Vagina (tissue), 2 donors: Measurements from ENCODE around the gene SLC25A34. TPM values are rescaled to one million over a fixed set of nuclear protein-coding genes. Genes with fewer than 3 reads are reported as not detected.

Experiments used
- DNase-seq, 2 donors: peaks; one replicate each; pipeline ENCODE4 v3.0.0-alpha.2; 2017; ENCODE audit errors: extremely low spot score in 2 of 2
- H3K27ac ChIP-seq: fragments of 200-600 bp; sonication (generic); one replicate; pipeline ENCODE4 v1.5.1; 2019
- H3K27me3 ChIP-seq: fragments of 200-600 bp; sonication (generic); one replicate; pipeline ENCODE4 v1.5.1; 2019
- H3K36me3 ChIP-seq, 2 donors: fragments of 200-600 bp; sonication (generic); one replicate each; pipeline ENCODE4 v1.5.1; 2017 to 2019
- H3K4me1 ChIP-seq: fragments of 200-600 bp; sonication (generic); one replicate; pipeline ENCODE4 v1.5.1; 2019
- H3K4me3 ChIP-seq, 2 donors: fragments of 200-600 bp; sonication (generic); 1 replicate in 1 of 2; 2 replicates in 1 of 2; pipeline ENCODE4 v1.5.1; 2016 to 2019
- H3K9me3 ChIP-seq: fragments of 200-600 bp; sonication (generic); one replicate; pipeline ENCODE4 v1.5.1; 2019
- POLR2A ChIP-seq, 2 donors: fragments of 450-650 bp; IDR thresholded peaks; one replicate each; pipeline ENCODE4 v1.6.1; 2017; ENCODE audit warnings: antibody characterized with exemption in 2 of 2, mild to moderate bottlenecking in 2 of 2, moderate library complexity in 2 of 2
- POLR2AphosphoS5 ChIP-seq, 2 donors: sonication (generic); formaldehyde crosslinking; IDR thresholded peaks; one replicate each; pipeline ENCODE4 v1.9.0; 2017; ENCODE audit warnings: antibody characterized with exemption in 2 of 2, mild to moderate bottlenecking in 2 of 2, low read depth in 1 of 2; ENCODE audit not compliant: insufficient read depth in 1 of 2
- intact Hi-C: fragments of 100-400 bp; cut with DNase I; formaldehyde crosslinking; loops from one replicate; pipeline ENCODE4 v1.15.1; 2023
- total RNA-seq: library from RNA; depleted of rRNA; stranded (reverse); fragments of >200 nt; gene quantifications from one replicate; pipeline ENCODE4 v1.2.3, GENCODE V29; 2016
- TF ChIP-seq, protein P1 (sequence below), 3 experiments: fragments of 450-650 bp in 2 of 3; fragments of 200-600 bp in 1 of 3; sonication (generic) in 1 of 3; IDR thresholded peaks; one replicate each; pipeline ENCODE4 v1.5.1; 2017 to 2019; ENCODE audit warnings: antibody characterized with exemption in 3 of 3, mild to moderate bottlenecking in 2 of 3, moderate library complexity in 2 of 3

Gene SLC25A34
- total RNA-seq, 1 donor from 2014 or later = 3.2 TPM

DNA sequence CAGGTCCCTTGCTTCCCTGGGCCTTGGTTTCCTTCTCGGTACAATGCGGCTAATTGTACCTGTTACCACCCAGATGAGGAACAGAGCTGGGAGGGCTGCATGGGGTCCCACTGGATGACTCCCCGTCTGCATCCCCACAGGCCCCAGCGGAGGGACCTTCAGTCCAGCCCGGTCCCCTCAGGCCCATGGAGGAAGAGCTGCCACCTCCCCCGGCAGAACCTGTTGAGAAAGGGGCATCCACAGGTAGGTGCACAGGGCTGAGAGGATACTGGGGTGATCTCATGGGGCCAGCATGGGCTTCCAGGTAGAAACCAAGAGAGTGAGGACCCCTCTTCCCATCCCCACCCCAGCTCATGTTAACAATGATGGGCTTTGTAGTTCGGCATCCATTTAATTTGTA is 32.3 kb downstream of the SLC25A34 start:
- intact Hi-C loops = no loop called here
- peaks cover 0 to 31% of the 10 kb centered on the region in 2 donors for H3K36me3 ChIP-seq
- H3K4me1 ChIP-seq = peaks cover 28% of the 10 kb centered on the region
- H3K4me3 ChIP-seq = no peak overlapping the region
- DNase-seq = no peak
- H3K9me3 ChIP-seq = no peaks in the 10 kb centered on the region
- no peak overlapping the region for H3K27ac ChIP-seq
- TF ChIP-seq POLR2AphosphoS5 (IDR thresholded peaks at IDR 0.05; ENCODE audit: insufficient read depth in 1 of 2, low read depth in 1 of 2) (no peak), POLR2A (IDR thresholded peaks at IDR 0.05) (no peak)
- TF ChIP-seq, protein P1, sequence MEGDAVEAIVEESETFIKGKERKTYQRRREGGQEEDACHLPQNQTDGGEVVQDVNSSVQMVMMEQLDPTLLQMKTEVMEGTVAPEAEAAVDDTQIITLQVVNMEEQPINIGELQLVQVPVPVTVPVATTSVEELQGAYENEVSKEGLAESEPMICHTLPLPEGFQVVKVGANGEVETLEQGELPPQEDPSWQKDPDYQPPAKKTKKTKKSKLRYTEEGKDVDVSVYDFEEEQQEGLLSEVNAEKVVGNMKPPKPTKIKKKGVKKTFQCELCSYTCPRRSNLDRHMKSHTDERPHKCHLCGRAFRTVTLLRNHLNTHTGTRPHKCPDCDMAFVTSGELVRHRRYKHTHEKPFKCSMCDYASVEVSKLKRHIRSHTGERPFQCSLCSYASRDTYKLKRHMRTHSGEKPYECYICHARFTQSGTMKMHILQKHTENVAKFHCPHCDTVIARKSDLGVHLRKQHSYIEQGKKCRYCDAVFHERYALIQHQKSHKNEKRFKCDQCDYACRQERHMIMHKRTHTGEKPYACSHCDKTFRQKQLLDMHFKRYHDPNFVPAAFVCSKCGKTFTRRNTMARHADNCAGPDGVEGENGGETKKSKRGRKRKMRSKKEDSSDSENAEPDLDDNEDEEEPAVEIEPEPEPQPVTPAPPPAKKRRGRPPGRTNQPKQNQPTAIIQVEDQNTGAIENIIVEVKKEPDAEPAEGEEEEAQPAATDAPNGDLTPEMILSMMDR (IDR thresholded peaks at IDR 0.05) = no peak
- H3K27me3 ChIP-seq = no peaks in the 10 kb centered on the region

DNA sequence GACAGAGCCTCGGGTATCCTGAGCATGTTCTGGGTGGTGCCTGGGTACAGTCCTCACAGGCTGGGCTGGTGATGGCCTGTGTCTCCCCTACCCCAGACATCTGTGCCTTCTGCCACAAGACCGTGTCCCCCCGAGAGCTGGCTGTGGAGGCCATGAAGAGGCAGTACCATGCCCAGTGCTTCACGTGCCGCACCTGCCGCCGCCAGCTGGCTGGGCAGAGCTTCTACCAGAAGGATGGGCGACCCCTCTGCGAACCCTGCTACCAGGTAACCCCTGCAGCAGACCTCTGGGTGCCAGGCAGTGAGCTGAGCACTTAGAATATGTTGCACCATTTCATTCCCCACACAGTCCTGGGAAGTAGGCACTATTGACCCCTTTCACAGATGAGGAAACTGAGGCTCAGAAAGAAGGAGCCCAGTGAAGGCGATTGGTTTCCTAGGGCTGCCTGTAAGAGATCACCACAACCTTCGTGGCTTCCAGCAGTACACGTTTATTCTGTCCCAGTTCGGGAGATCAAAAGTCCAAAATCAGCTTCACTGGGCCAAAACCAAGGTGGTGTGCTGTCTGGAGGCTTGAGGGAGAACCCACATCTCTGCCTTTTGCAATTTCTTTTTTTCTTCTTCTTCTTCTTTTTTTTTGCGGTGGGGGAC is 34.4 kb downstream of the SLC25A34 start:
- no peak for DNase-seq
- no peaks in the 10 kb centered on the region for H3K9me3 ChIP-seq
- peaks cover 0 to 43% of the 10 kb centered on the region in 2 donors for H3K36me3 ChIP-seq
- no peak overlapping the region for H3K4me3 ChIP-seq
- intact Hi-C loops = no loop called here
- H3K27ac ChIP-seq = no peak overlapping the region
- TF ChIP-seq, protein P1 (IDR thresholded peaks at IDR 0.05) = no peak
- TF ChIP-seq POLR2AphosphoS5 (IDR thresholded peaks at IDR 0.05; ENCODE audit: insufficient read depth in 1 of 2, low read depth in 1 of 2) = no peak
- H3K27me3 ChIP-seq = no peaks in the 10 kb centered on the region
- peaks cover 8% of the 10 kb centered on the region for H3K4me1 ChIP-seq

DNA sequence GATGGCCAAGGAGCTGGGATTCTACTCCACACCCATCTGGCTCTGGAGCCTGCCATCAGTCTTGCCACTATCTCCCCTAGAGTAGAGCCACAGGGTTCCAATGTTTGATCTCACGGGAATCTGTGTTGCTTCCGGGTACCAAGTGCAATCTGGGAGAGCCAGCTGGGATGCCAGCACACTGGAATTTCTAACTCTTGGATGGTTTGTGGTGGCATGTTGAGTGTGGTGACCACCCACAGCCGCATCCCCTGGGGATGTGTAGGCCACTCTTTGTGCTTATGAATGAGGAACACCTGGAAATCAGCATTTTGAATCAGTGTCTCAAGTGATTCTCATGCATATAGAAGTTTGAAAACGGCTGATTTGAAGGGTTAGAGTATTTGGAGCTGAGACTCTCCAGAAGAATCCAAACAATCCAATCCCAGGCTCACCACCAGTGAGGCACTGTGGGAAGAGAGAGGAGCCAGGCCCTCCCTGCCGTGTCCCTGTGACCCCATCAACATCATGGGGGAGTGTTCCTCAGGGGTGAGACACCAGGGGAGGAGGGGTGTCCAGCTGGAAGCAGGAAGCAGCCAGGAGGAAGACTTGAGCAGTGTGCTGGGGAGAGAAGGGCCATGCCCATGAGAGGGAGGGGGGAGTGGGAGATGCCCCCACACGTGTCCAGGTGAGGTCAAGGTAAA is 35.9 kb downstream of the SLC25A34 start:
- intact Hi-C loops = no loop called here
- Histone ChIP-seq H3K9me3 (no peaks in the 10 kb centered on the region), H3K4me1 (no peaks in the 10 kb centered on the region), H3K27me3 (no peaks in the 10 kb centered on the region), H3K27ac (no peak overlapping the region), H3K4me3 (no peak overlapping the region), H3K36me3 (peaks cover 0 to 48% of the 10 kb centered on the region in 2 donors)
- DNase-seq = no peak
- TF ChIP-seq POLR2AphosphoS5 (IDR thresholded peaks at IDR 0.05; ENCODE audit: insufficient read depth in 1 of 2, low read depth in 1 of 2) = no peak

DNA sequence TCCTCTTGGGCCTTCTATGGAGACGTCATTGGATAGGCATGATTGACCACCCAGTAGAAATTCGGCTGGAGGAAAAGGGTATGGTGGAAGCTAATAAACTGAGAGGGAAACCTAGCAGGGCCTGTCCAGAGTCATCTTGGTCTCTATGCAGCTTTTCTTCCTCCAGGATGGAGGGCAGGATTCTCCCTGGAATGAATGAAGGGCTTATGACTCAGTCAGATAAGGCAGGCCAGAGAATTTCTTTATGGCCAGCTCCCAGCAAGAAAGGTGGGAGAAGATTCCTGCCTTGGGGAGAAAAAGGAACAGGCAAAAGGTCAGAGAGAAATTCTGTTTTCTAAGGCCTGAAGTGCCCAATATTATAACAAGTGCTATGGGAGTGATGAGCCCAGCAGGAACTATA is 39.6 kb downstream of the SLC25A34 start:
- H3K4me1 ChIP-seq = no peaks in the 10 kb centered on the region
- H3K4me3 ChIP-seq = no peak overlapping the region
- no peaks in the 10 kb centered on the region for H3K9me3 ChIP-seq
- peaks cover 0 to 47% of the 10 kb centered on the region in 2 donors for H3K36me3 ChIP-seq
- no peak for DNase-seq
- TF ChIP-seq POLR2AphosphoS5 (IDR thresholded peaks at IDR 0.05; ENCODE audit: insufficient read depth in 1 of 2, low read depth in 1 of 2) (no peak), POLR2A (IDR thresholded peaks at IDR 0.05) (no peak)
- TF ChIP-seq, protein P1 (IDR thresholded peaks at IDR 0.05) = no peak
- H3K27me3 ChIP-seq = no peaks in the 10 kb centered on the region
- no peak overlapping the region for H3K27ac ChIP-seq
- intact Hi-C loops = no loop called here

DNA sequence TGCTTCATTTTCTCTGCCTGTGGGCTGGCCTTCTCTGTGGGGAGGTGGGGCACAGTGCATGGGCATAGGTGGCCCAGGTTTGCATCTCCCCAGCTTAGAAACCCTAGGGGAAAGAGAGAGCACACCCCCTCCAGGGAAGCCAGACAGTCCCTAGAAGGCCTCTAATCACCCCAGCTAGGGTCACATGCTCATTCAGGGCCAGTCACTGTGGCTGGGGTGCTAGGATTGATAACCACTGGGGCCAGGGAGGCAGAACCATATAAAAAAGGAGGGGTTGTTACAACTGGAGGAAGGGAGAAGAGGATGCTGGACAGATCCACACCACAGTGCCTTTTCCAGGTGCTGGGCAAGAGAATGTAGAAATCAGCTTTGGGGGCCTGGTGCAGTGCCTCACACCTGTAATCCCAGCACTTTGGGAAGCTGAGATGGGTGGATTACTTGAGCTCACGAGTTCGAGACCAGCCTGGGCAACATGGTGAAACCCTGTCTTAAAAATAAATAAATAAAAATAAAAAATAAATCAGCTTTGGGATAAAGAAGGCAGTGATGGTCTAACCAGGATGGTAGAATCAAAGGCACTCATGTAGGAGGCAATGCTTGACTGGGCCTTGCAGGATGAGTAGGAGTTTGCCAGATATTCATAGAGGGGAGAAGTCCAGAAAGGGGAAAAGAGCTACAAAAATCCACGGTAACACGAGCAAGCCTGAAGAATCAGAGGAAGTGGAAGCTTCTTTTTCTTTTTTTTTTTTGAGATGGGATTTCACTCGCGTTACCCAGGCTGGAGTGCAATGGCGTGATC is 42.0 kb downstream of the SLC25A34 start:
- peaks cover 0 to 30% of the 10 kb centered on the region in 2 donors for H3K36me3 ChIP-seq
- no peaks in the 10 kb centered on the region for H3K27me3 ChIP-seq
- DNase-seq = no peak
- no peaks in the 10 kb centered on the region for H3K4me1 ChIP-seq
- no peak overlapping the region for H3K27ac ChIP-seq
- H3K4me3 ChIP-seq = no peak overlapping the region
- intact Hi-C loops = no loop called here
- no peaks in the 10 kb centered on the region for H3K9me3 ChIP-seq
- TF ChIP-seq, protein P1 (IDR thresholded peaks at IDR 0.05) = no peak
- TF ChIP-seq POLR2AphosphoS5 (IDR thresholded peaks at IDR 0.05; ENCODE audit: insufficient read depth in 1 of 2, low read depth in 1 of 2) (no peak), POLR2A (IDR thresholded peaks at IDR 0.05) (no peak)
